ENCODE measurements around the gene DNAJC5G. TPM values are rescaled to one million over a fixed set of nuclear protein-coding genes. Genes with fewer than 3 reads are reported as not detected.

The DNAJC5G gene
- total and polyA plus RNA-seq, 2 of the 13 experiments (the other 11 are each of a cell fraction or from before 2014, with no cell fraction given): 0.05 TPM; not detected in 1

GRCh38 chr2:27264753-27265535 is 10.3 kb upstream of the DNAJC5G start (continued):
- TF ChIP-seq ZNF326 (CRISPR knock-in tag; IDR thresholded peaks at IDR 0.05; ENCODE audit: borderline replicate concordance) (no peak), ZNF3 (CRISPR knock-in tag; IDR thresholded peaks at IDR 0.05) (no peak), SP140L (CRISPR knock-in tag; IDR thresholded peaks at IDR 0.05; ENCODE audit: borderline replicate concordance) (no peak; the same call in 1 of the 2 replicates), SRSF1 (optimal IDR thresholded peaks at IDR 0.05; ENCODE audit: low read depth, low read length) (no peak), KDM6A (CRISPR knock-in tag; IDR thresholded peaks at IDR 0.05; ENCODE audit: low read depth) (no peak), ZGPAT (CRISPR knock-in tag; IDR thresholded peaks at IDR 0.05) (peak; percentile 61; the same call in 1 of the 2 replicates), ZBTB40 (IDR thresholded peaks at IDR 0.05) (no peak), ZBTB40 (CRISPR knock-in tag; IDR thresholded peaks at IDR 0.05) (peak; percentile 87; the same call in 1 of the 2 replicates), ZNF639 (CRISPR knock-in tag; conservative IDR thresholded peaks at IDR 0.05) (peak; percentile 75; the same call in 1 of the 2 replicates), DBP (CRISPR knock-in tag; IDR thresholded peaks at IDR 0.05; ENCODE audit: not compliant biosample characterization) (peak; percentile 68), STAT6 (CRISPR knock-in tag; IDR thresholded peaks at IDR 0.05; ENCODE audit: borderline replicate concordance) (no peak)
